ENCODE measurements around the gene SYNJ2. TPM values are rescaled to one million over a fixed set of nuclear protein-coding genes. Genes with fewer than 3 reads are reported as not detected.
A peak's percentile ranks its signal among the peaks of the same experiment; 100 is the strongest.

Gene SYNJ2
- total RNA-seq, 1 donor from 2014 or later: 31.8 TPM

- H3K27me3 Mint-ChIP-seq (ENCODE audit: low read depth, unreplicated experiment): no peaks in the 10 kb centered on the region
Observed at GRCh38 chr6:158029668-158030230, 48.1 kb downstream of the SYNJ2 start.

GRCh38 chr6:158030380-158031300 is 49.0 kb downstream of the SYNJ2 start:
- H3K36me3 Mint-ChIP-seq (ENCODE audit: low read depth, unreplicated experiment): peaks cover 7% of the 10 kb centered on the region
- no peak overlapping the region for H2AFZ ChIP-seq (ENCODE audit: low read depth, low read length)
- H3K9me3 Mint-ChIP-seq (ENCODE audit: unreplicated experiment): no peaks in the 10 kb centered on the region
- FAIRE-seq (no peak), DNase-seq (ENCODE audit: low read depth) (no peak)
- no peaks in the 10 kb centered on the region for H3K27me3 Mint-ChIP-seq (ENCODE audit: low read depth, unreplicated experiment)
- H3K9ac ChIP-seq (ENCODE audit: low read length): peak overlapping the region; percentile 78
- H3K27ac Mint-ChIP-seq (ENCODE audit: unreplicated experiment): no peak overlapping the region
- H3K36me3 ChIP-seq (ENCODE audit: insufficient read depth, low read length): peaks cover 29% of the 10 kb centered on the region
- H3K4me1 Mint-ChIP-seq (ENCODE audit: low read depth, unreplicated experiment): peaks cover 35% of the 10 kb centered on the region
- no peaks in the 10 kb centered on the region for H3K9me3 ChIP-seq (ENCODE audit: insufficient read depth, low read depth, low read length)
- H3K4me2 ChIP-seq (ENCODE audit: low read length): peak overlapping the region; percentile 58
- H3K4me3 ChIP-seq (ENCODE audit: insufficient read depth, low read depth, low read length): no peak overlapping the region
- no peaks in the 10 kb centered on the region for H4K20me1 ChIP-seq (ENCODE audit: insufficient read depth, low read length)
- TF ChIP-seq CTCF (IDR thresholded peaks at IDR 0.05; ENCODE audit: insufficient read depth, low read depth, low read length): no peak
- no peak for TF ChIP-seq EZH2 (IDR thresholded peaks at IDR 0.05; ENCODE audit: insufficient read depth, low read length)
- peak overlapping the region; percentile 90 for H3K27ac ChIP-seq (ENCODE audit: low read depth, low read length)
- H3K4me3 Mint-ChIP-seq (ENCODE audit: unreplicated experiment): peak overlapping the region; percentile 64
- peaks cover 85% of the 10 kb centered on the region for H3K79me2 ChIP-seq (ENCODE audit: insufficient read depth, low read length)
- no peaks in the 10 kb centered on the region for H3K27me3 ChIP-seq (ENCODE audit: insufficient read depth, low read length)
- H3K4me1 ChIP-seq (ENCODE audit: insufficient read depth, low read length): peaks cover 67% of the 10 kb centered on the region

More at GRCh38 chr6:158029668-158030230, 48.1 kb downstream of the SYNJ2 start:
- peaks cover 35% of the 10 kb centered on the region for H3K4me1 Mint-ChIP-seq (ENCODE audit: low read depth, unreplicated experiment)
- Histone ChIP-seq H4K20me1 (ENCODE audit: insufficient read depth, low read length) (no peaks in the 10 kb centered on the region), H3K4me3 (ENCODE audit: insufficient read depth, low read depth, low read length) (no peak overlapping the region), H3K4me2 (ENCODE audit: low read length) (no peak overlapping the region), H3K27ac (ENCODE audit: low read depth, low read length) (peak overlapping the region; percentile 60), H3K36me3 (ENCODE audit: insufficient read depth, low read length) (peaks cover 33% of the 10 kb centered on the region), H3K9ac (ENCODE audit: low read length) (no peak overlapping the region), H3K9me3 (ENCODE audit: insufficient read depth, low read depth, low read length) (no peaks in the 10 kb centered on the region), H3K79me2 (ENCODE audit: insufficient read depth, low read length) (peaks cover 84% of the 10 kb centered on the region), H3K27me3 (ENCODE audit: insufficient read depth, low read length) (no peaks in the 10 kb centered on the region), H3K4me1 (ENCODE audit: insufficient read depth, low read length) (peaks cover 76% of the 10 kb centered on the region), H2AFZ (ENCODE audit: low read depth, low read length) (no peak overlapping the region)
- FAIRE-seq (no peak), DNase-seq (ENCODE audit: low read depth) (no peak)
- H3K36me3 Mint-ChIP-seq (ENCODE audit: low read depth, unreplicated experiment): peaks cover 6% of the 10 kb centered on the region
- peak overlapping the region; percentile 34 for H3K27ac Mint-ChIP-seq (ENCODE audit: unreplicated experiment)
- H3K4me3 Mint-ChIP-seq (ENCODE audit: unreplicated experiment): no peak overlapping the region
- TF ChIP-seq CTCF (IDR thresholded peaks at IDR 0.05; ENCODE audit: insufficient read depth, low read depth, low read length) (no peak), EZH2 (IDR thresholded peaks at IDR 0.05; ENCODE audit: insufficient read depth, low read length) (no peak)
- H3K9me3 Mint-ChIP-seq (ENCODE audit: unreplicated experiment): no peaks in the 10 kb centered on the region

Data from astrocyte (in vitro differentiated cells and primary cell).